Measurements from ENCODE around the gene ANKRD6. TPM values are rescaled to one million over a fixed set of nuclear protein-coding genes. Genes with fewer than 3 reads are reported as not detected.
"Not testable (repeated sequence)": the region's sequence is repeated elsewhere in the genome, so short reads cannot be mapped to it uniquely, and the experiment has no call there.

Gene ANKRD6
- total RNA-seq, 1 donor from 2014 or later = 7.1 TPM

GRCh38 chr6:89590133-89590532 is 157.2 kb downstream of the ANKRD6 start:
- ATAC-seq (no peak), DNase-seq (ENCODE audit: low spot score) (no peak)

GRCh38 chr6:89591745-89592144 is 158.8 kb downstream of the ANKRD6 start:
- no peak for ATAC-seq

GRCh38 chr6:89596056-89596455 is 163.1 kb downstream of the ANKRD6 start:
- no peak for ATAC-seq
- no peak for DNase-seq (ENCODE audit: low spot score)

More at GRCh38 chr6:89591745-89592144, 158.8 kb downstream of the ANKRD6 start:
- no peak for DNase-seq (ENCODE audit: low spot score)

DNA sequence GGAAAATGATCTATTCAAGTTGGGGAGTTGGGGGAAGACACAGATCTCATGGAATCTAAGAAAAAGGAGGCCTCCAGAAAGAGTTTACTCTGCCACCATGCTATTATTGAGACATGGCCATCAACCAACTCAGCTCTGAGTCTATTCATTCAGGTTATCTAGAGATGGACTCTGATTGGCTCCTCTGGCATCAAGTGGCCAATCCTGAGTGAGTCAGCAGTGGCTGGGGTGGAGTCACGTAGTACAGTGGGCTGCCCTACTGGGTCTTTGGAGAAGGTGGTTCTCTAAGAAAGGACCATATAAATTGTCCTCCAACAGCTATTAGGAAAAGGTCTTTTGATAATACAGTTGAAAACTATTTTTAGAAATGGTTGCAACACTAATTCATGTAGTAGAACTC is 163.5 kb downstream of the ANKRD6 start:
- ATAC-seq = no peak
- no peak for DNase-seq (ENCODE audit: low spot score)

DNA sequence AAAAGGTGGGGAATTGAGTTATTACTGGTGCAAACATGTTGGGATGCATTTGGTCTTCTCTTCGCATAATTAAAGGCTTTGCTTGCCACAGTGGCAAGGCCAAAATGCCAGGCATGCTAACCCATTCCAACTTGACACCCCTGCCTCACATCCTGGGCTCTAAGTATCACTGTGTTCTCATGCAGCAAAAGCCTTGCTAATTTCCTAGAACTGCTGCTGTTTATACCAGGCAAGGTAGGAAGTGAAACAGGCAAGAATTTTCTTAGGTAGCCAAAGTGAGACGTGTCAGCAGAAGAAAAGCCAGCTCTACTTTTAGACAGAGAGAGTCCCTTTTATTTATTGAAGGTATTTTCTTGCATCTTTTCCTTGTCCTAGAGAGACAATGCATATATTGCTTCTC is 164.4 kb downstream of the ANKRD6 start:
- no peak for ATAC-seq
- DNase-seq (ENCODE audit: low spot score) = no peak

DNA sequence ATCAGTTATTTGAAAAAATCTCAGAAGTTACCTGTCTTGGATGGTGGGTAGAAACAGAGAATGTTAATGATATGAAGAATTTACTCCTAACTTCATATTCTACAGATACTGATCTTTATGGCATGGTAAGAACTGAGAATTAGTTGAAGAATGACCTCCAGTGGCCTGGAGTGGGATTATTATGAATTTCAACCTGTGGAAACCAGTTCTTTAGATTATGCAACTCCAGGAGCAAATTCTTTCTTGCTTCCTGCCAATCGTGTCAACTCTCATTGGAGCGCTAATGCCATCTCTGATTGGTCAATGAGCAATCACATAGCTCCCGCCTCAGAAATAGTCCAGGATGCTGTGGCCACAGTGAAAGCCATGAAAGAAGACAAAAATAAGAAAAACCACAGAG is 165.0 kb downstream of the ANKRD6 start:
- DNase-seq (ENCODE audit: low spot score) = no peak
- ATAC-seq = peak; percentile 97

DNA sequence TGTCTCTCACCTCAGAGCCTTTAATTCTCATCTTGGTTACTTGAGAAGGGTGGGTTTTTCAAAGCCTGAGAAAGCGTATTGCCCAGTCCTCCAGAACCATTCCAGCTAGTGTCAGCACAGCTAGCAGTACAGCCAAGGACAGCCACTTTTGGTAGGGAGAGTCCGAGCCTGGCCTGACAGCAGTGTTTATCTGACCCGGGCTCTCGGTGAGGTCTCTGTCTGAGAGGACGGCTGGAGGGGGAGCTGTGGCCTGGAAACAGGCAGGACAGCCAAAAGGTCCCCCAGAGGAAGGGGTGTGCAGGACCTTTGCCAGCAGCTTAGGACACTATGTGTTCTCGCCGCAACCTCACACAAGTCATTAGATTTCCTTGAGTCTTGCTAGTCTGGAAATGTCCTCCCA is 166.8 kb downstream of the ANKRD6 start:
- no peak for DNase-seq (ENCODE audit: low spot score)
- peak; percentile 15 for ATAC-seq

- DNase-seq (ENCODE audit: low spot score) = no peak
- ATAC-seq = no peak
These were observed 169.2 kb downstream of the ANKRD6 start for GRCh38 chr6:89602166-89602565.

DNA sequence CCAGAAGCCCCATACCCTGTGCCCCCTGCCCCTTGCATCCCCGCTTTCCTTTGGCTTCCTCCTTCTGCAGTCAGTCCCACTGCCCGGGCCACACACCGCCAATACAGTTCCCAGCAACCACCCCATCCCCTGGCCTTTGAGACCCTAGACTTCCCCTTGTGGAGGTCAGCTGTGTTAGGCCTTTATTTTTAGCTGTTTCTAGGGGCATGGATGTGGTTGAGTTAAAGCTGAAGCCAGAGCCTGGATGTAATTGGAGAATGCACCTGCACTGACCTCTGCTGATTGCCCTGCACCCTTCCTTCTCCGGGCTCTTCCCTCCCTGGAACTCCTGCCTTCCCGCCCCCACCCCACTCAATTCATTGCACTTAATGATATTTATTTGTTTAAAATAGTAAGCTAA is 171.7 kb downstream of the ANKRD6 start:
- DNase-seq (ENCODE audit: low spot score) = no peak
- ATAC-seq = no peak

- no peak for ATAC-seq
- DNase-seq (ENCODE audit: low spot score) = no peak
These were observed 172.9 kb downstream of the ANKRD6 start for GRCh38 chr6:89605861-89606260.

DNA sequence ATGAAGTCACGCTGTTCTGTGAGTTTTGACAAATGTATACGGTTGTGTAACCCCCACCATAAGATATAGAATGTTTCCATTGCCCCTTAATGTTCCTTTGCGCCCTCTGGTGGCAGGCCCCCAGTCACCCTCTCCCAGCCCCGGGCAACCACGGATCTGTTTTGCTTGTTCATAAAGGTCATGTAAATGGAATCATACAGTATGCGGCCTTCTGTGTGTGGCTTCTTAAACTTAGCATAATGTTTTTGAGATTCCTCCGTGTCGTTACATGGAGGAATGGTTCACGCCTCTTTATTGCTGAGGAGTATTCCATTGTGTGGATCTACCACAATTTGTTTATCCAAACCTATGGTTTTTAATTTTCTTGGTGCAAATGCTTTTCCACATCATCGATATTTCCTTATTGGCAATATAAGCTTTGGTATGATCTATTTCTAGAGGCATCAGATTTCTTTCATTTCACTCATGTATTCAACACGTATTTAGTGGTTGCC is 177.2 kb downstream of the ANKRD6 start:
- peak; percentile 61 for DNase-seq (ENCODE audit: low spot score)
- ATAC-seq = peak; percentile 92

GRCh38 chr6:89611666-89612065 is 178.7 kb downstream of the ANKRD6 start:
- DNase-seq (ENCODE audit: low spot score) (no peak), ATAC-seq (no peak)

- peak; percentile 12 for DNase-seq (ENCODE audit: low spot score)
These were observed 179.2 kb downstream of the ANKRD6 start for GRCh38 chr6:89612121-89612520.

GRCh38 chr6:89613790-89614189 is 180.8 kb downstream of the ANKRD6 start:
- ATAC-seq = no peak
- DNase-seq (ENCODE audit: low spot score) = peak; percentile 39

More at GRCh38 chr6:89612121-89612520, 179.2 kb downstream of the ANKRD6 start:
- ATAC-seq = no peak

- DNase-seq (ENCODE audit: low spot score) = no peak
- ATAC-seq = no peak
These were observed 182.9 kb downstream of the ANKRD6 start for GRCh38 chr6:89615882-89616281.

GRCh38 chr6:89616531-89616930 is 183.6 kb downstream of the ANKRD6 start:
- no peak for ATAC-seq
- DNase-seq (ENCODE audit: low spot score) = no peak

- ATAC-seq (no peak), DNase-seq (ENCODE audit: low spot score) (no peak)
These were observed 185.1 kb downstream of the ANKRD6 start for GRCh38 chr6:89618026-89618425.

- DNase-seq (ENCODE audit: low spot score) (no peak), ATAC-seq (no peak)
These were observed 186.6 kb downstream of the ANKRD6 start for GRCh38 chr6:89619567-89619966.

GRCh38 chr6:89623749-89624148 is 190.8 kb downstream of the ANKRD6 start:
- no peak for ATAC-seq
- no peak for DNase-seq (ENCODE audit: low spot score)

- DNase-seq (ENCODE audit: low spot score) (no peak), ATAC-seq (no peak)
These were observed 197.5 kb downstream of the ANKRD6 start for GRCh38 chr6:89630488-89630887.

- DNase-seq (ENCODE audit: low spot score) = not testable (repeated sequence)
These were observed 203.5 kb downstream of the ANKRD6 start for GRCh38 chr6:89636412-89636811.

DNA sequence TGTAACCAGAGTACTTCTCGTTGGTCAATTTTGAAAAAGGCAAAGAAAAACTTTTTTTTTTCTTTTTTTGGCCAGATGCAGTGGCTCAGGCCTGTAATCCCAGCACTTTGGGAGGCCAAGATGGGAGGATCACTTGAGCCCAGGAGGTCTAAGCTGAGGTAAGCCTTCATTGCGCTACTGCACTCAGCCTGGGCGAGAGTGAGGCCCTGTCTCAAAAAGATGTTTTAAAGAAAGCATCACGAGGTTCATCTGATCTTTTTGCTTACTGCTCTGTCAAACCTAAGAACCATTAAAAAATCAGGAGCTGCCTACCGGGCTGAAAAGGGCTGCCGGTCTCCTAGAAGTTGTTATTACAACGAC is 205.0 kb downstream of the ANKRD6 start:
- no peak for DNase-seq (ENCODE audit: low spot score)
- peak; percentile 1 for ATAC-seq

More at GRCh38 chr6:89636412-89636811, 203.5 kb downstream of the ANKRD6 start:
- ATAC-seq = not testable (repeated sequence)
